Hindlimb muscle (tissue), 1 donor: ENCODE results near the gene DECR2. TPM values are rescaled to one million over a fixed set of nuclear protein-coding genes. Genes with fewer than 3 reads are reported as not detected.
"Not testable (repeated sequence)": the region's sequence is repeated elsewhere in the genome, so short reads cannot be mapped to it uniquely, and the experiment has no call there.

Experiments used
- DNase-seq: peaks from one replicate; pipeline ENCODE4 v3.0.0-alpha.2; 2013
- polyA plus RNA-seq: library from polyadenylated mRNA; unstranded; fragments of 120-200 nt; gene quantifications from one replicate; pipeline ENCODE4 v1.2.1, GENCODE V29; 2013; ENCODE audit not compliant: insufficient read length

Gene DECR2
- polyA plus RNA-seq, 1 donor, result 13.7 TPM

DNA sequence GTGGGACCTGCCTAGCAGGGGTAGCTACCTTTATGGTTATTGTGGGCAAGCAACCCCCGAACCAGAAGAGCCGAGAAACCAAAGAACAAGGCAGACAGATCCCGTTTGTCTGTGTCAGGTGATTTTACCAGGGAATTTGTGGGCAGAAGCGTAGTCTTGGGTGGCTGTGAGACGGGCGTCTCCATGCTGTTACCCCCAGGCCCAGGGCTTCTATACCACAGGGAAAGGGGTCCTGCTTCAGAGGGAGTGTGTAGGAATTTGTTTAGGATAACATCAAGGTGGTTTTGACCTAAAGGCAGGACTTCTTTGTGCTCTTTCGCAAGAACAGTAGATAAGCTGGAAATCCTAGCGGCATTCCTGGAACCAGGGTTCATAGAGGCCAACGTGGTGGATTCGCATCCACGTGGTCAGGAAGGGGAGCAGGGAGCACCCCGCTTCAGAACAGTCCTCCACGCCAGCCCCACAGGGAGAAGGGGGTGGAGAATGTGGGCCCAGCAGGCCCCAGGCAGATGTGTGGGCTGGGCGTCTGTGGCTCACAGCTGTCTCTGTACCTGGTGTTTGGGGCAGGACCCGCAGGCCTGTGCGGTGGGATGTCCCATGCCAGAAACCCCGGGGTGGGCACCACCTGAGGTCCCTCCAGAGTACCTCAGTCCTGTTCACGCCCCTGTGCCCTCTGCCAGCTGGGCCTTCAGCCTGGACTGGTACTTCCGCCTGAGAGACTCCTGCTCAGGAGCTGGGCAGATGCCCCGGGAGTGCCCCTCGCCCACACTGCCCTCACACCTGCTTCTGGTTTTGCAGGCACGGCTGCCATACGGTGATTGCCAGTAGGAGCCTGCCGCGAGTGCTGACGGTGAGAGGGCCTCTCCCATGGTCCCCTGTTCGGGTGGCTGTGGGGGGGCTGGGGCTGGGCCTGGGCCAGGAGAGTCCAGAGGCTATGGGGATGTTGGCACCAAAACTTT, 4.1 kb downstream of the DECR2 start:
- DNase-seq, result no peak

DNA sequence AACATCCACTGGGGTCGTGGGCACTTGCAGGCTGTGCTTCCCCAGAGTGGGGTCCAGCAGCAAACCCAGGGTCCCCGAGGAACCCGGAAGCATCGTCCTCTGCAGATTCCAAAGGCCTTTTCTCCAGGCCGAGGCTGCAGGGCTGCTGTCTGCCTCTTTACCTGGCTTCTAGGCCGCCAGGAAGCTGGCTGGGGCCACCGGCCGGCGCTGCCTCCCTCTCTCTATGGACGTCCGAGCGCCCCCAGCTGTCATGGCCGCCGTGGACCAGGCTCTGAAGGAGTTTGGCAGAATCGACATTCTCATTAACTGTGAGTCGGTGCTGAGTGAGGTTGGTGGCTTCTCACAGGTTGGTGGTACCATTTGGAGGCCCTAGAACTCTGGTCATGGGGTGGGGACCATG, 5.6 kb downstream of the DECR2 start:
- DNase-seq, result no peak

DNA sequence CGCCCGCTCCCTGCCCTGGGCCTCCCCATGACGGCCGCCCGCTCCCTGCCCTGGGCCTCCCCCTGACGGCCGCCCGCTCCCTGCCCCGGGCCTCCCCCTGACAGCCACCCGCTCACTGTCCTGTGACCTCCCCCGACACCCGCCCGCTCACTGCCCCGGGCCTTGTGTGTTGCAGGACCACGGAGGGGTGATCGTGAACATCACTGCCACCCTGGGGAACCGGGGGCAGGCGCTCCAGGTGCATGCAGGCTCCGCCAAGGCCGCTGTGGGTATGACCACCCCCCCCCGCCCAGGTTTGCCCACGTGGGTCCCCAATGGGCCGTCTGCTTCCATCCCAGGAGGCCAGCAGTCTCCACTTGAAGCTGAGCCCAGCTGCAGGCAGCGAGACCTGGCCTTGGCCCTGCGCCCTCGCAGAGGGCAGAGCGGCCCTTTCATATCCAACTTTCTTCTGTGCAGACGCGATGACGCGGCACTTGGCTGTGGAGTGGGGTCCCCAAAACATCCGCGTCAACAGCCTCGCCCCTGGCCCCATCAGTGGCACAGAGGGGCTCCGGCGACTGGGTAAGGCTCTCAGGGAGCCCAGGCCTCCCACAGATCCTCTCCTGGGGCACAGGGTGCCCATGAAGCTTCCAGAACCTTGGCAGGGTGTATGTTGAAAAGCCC, 9.0 kb downstream of the DECR2 start:
- DNase-seq, result no peak

DNA sequence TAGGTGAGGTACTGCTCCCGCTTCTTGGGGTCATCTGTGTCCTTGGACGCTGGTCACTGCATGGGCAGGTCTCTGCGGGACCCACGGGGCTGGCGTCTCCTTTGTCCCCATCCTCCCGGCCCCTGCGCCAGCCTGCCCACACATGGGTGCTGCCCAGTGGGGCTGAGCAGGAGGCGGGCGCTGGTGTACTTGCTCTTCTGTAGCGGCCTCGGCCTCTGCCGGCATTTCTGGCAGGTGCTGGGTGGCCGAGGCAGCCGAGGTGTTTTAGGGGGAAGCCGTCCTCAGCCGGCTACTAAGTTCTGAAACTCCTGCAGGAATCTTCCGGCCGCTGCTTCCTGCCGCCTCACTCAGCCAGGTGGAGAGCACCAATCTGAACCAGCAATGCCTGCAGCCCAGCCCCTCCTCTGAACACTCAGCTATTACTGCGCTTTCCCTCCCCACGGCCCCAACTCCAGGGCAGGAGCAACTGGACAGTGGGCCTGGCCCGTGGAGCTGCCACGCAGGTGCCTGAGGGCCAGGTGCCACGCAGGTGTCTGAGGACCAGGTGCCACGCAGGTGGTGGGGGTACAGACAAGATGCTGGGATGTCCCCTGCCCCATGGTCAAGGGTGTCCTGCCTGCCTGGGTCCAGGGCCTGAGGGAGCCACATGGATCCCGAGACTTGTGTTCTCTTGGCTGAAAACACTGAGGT, 10.0 kb downstream of the DECR2 start:
- DNase-seq, result no peak

DNA sequence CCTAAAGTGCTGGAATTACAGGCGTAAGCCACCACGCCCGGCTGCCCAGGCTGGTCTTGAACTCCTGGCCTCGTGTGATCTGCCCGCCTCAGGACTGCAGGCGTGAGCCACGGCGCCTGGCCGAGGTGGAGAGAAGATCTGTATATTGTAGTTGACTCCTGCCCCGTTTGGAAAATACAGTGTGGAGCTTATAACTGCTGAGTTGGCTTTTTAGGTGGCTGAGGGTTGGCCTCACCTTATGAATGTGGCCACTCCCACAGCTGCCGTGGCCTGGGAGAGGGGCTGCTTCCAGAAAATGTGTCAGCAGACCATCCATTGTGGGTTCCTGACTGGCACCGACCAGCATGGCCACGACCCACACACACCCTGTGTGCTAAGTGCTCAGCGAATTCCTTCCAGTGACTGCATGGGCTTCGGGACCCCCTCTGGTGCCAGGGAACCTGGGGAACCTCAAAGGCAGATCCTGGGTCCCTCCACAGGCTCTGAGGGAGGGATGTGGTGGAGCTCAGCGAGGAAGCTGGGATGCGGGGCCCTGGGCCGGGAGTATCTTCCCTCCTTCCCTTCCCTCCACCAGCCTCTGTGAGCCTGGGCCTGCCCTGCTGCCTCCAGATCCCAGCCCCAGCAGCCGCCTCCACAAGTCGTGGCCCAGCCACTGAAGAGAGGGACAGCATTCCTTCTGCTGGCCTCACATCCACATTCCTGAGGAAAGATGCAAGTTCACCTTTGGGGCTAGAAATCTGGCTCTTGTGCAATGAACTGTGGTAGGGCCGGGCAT, 12.9 kb downstream of the DECR2 start:
- no peak for DNase-seq

DNA sequence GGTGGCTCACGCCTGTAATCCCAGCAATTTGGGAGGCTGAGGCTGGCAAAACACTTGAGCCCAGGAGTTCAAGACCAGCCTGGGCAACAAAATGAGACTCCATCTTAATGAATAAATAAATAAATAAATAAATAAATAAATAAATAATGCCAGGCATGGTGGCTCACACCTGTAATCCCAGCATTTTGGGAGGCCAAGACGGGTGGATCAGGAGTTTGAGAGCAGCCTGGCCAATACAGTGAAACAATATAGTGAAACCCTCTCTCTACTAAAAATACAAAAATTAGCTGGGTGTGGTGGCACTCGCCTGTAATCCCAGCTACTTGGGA, 13.4 kb downstream of the DECR2 start:
- DNase-seq, result not testable (repeated sequence)

DNA sequence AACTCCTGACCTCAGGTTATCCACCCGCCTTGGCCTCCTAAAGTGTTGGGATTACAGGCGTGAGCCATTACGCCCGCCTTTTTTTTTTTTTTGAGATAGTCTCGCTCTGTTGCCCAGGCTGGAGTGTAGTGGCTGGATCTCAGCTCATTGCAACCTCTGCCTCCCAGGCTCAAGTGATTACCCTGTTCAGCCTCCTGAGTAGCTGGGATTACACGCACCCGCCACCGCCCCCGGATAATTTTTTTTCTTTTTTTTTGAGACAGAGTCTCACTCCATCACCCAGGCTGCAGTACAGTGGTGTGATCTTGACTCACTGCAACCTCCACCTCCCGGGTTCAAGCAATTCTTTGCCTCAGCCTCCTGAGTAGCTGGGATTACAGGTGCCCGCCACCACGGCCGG, 20.5 kb downstream of the DECR2 start:
- DNase-seq, result not testable (repeated sequence)

DNA sequence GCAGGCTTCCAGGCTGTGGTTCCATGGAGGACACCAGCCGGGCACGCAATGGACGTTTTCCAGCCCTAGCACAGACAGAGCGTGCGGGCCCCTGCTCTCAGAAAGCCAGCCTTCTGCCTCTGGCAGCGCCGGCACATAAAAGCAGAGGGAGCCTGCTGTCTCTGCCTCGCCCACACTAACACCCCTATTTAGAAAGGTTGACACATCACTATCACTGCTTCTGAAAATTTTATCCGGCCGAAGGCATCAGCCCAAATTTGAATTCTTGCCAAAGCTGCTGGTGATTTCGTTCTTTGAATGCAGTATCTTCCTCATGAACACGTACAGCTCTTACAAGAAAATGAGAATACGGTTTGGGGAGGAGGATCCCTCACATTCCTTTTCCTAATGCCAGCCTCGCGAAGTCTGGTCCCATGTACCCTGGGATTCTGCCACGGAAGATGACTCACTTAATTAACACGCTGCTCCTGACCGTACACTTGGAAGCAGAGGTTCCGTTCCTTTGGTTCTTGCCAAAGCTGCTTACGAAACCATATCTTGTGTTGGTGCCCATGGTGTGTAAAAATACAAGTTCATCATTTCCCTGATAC, 22.4 kb downstream of the DECR2 start:
- DNase-seq, result no peak

DNA sequence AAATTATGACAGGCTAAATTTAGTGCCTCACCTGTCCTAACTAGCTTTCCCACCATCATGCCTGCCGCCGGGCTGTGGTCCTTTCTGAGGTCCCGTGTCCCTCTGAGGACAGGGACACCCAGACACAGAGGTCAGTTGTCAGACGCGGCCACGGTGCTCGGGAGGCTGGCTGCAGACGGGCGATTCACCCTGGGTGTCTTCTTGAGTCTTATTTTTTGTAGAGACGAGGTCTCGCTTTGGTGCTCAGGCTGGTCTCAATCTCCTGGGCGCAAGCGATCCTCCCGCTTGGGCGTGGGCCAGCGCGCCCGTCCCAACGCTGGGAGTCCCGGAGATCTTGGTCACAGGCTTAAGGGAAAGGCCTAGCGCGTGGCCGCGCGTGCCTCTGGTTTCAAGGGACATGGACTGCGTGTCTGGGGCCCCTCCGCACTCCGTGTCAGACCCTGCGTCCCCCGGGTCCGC, 23.0 kb downstream of the DECR2 start:
- DNase-seq, result no peak

DNA sequence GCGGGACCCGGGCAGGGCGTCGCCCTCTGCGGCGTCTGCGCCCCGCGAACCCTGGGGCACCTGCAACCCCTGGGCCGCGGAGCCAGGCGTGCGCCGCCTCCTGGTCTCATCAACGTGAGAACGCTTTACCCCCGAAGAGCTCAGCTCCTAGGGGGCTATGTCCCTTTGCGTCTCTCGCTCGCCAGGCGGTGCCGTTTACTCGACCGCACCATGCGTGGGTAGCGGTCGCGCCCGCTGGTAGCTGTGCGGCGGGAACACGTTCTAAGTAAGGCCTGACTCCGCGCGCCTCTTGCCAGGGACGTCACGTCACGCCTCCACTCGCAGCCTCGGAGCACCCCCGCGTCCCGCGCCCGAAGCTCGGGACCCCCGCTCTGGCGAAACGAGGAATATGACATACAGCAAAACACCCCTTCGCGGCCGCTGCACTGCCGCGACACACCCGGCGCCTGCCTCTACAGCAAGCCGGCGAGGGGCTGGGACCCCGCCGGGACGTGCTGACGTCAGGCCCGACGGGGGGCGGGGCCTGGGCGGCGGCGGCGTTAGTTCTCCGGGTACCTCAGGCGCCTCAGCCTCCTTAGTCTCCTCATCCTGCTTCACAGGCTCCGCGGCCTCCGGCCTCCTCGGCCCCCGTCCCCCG, 23.5 kb downstream of the DECR2 start, which contains the start of gene RAB11FIP3:
Gene RAB11FIP3, plus strand, starts transcription at position 568 of the 637 bp plus-strand sequence. CDS start 358 bp downstream, outside the sequence.
- peak; percentile 84 for DNase-seq

DNA sequence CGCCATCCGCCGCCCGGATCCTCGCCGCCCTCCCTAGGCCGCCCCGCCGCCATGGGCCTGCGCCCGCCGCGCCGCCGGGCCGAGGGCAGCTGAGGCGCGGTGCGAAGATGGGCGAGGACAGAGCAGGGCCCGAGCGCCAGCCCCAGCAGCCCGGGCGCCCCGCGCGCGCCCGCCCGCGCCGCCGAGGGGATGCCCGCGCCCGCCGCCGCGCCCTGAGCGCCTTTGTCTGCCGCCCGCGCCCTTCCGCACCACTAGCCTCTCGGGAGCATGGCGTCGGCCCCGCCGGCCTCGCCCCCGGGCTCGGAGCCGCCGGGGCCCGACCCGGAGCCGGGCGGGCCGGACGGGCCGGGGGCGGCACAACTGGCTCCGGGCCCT, 24.0 kb downstream of the DECR2 start:
- DNase-seq, result no peak

DNA sequence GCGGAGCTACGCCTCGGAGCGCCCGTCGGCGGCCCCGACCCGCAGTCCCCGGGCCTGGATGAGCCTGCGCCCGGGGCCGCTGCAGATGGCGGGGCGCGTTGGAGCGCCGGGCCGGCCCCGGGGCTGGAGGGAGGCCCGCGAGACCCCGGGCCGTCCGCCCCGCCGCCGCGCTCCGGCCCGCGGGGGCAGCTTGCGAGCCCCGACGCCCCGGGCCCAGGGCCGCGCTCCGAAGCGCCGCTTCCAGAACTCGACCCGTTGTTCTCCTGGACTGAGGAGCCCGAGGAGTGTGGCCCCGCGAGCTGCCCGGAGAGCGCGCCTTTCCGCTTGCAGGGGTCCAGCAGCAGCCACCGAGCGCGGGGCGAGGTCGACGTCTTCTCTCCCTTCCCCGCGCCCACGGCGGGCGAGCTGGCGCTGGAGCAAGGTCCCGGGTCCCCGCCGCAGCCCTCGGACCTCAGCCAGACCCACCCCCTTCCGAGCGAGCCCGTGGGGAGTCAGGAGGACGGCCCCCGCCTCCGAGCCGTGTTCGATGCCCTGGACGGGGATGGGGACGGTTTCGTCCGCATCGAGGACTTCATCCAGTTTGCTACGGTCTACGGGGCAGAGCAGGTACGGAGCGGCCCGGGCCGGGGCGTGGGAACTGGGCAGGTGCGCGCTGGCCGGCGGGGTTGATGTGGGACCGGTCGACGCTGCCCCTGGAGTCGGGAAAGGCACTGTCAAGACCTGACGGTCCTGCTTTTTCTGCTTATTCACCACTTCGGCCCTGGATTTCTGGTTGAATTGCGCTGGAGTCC, 24.6 kb downstream of the DECR2 start:
- DNase-seq, result no peak

DNA sequence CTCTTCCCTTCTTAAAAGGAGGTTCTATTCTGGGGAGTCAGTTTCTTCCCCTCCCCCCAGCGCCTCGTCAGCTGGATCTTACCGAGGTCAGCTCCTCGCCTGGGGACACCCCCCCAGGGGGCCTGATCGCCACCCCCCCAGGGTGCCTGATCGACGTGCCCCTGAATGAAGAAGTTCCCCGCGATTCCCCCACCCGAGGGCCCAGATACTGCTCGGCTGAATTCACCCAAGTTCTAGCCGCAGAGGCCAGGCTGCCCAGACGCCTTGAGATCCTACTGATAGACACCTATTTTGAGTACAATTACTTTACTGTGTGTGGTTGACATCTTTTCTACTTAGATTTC, 25.2 kb downstream of the DECR2 start:
- no peak for DNase-seq

DNA sequence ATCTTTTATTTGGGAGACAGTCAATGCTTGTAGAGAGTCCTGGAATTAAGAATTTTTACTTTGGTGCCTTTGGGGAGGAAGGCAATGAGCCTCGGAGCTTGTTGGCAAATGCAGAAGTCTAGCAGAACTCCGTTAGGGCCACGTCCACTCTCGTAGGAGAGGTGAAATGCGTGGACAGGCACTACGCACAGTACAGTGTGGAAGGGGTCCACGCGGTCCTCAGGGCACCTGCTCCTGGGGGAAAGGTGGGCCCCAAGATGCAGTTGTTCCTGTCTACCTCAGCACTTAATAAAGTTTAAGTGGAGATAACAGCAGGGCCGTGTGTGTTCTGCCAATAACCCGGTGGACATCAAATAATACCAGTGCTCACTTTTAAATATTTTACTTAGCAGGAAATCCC, 25.6 kb downstream of the DECR2 start:
- no peak for DNase-seq

DNA sequence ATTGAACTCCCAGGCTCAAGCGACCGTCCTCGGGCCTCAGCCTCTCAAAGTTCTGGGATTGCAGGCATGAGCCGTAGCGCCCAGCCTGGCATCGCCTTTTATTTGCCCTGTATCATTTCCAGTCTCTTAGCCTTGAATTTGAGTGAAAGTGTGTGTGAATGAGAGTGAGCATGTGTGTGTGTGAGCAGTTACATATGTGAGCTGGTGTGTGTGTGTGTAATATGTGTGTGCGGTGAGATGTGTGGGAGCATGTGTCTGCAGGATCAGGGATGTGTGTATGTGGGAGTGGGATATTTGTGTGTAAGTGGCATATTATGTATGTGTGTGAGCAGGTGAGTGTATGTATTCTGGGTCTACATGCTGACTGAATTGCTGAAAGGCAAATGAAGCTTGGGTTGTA, 29.2 kb downstream of the DECR2 start:
- DNase-seq, result no peak

DNA sequence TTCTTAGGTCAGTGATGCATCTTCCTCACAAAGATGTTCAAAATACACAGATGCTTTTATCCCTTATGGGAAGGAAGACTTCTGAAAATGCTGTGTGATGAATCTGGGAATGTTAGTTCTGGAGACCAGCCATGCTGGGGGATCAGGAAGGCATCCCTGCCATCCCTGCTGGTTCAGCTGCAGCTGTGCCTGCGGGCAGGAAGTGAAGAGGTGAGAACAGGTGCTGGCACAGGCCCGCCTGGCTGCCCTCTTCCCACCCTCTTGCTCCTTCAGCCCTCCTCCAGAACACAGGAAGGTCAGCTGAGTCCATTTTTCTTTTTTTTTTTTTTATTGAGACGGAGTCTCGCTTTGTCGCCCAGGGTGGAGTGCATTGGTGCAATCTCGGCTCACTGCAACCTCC, 38.9 kb downstream of the DECR2 start:
- DNase-seq, result no peak

DNA sequence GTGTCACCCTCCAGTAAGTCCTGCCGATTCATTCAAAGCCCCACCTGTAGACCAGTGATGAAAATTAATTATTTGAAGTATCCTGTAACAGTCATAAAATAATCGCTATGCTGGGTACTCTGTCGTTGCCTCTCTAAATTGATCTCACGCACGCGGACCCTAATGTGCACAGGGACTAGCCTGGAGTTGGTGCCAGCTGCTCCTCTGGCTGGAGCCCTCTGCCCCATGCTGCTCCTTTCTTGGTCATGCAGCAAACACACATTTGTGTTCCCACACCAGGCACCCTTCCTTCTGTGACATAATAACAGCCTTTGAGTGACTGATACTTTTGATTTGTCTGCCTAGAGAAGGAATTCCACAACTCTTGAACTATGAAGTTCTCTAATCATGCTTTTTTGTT, 39.8 kb downstream of the DECR2 start:
- DNase-seq, result no peak

DNA sequence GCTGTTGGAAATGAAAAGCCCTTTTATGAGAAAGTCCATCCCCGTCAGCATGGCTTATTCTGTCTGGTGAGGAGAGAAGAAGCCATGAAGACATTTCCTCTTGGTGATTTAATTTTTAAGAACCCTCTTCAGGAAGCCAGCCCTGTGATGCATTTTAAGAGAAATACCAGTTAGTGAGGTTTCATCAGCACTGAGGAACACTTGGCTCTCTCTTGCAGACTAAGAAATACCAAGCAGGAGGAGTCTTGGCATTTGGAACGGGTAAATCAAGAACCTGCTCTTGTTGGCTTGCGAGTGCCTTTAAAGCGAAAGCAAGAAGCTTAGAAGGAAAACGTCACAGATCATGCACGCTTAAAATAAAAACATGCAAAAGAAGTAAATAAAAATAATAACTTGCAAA, 41.3 kb downstream of the DECR2 start:
- no peak for DNase-seq

DNA sequence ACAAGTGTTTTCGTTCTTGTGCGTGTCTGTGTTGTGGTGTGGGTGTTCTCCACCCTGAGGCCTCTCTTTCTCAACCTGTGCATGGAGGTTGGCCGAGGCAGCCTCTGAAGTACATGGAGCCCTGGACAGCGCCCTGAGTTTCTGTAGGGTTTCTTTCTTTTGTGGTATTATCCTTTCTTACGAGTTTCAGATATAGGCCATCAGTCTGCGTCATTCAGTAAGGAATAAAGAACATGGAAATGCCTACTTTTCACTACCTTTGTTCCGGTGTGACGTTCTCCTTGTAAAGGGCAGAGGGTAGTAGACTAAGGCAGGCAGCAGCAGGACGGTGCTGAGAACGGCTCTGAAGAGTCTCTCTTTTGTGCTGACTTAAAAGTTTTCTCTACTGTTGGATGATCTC, 42.3 kb downstream of the DECR2 start:
- DNase-seq, result no peak

DNA sequence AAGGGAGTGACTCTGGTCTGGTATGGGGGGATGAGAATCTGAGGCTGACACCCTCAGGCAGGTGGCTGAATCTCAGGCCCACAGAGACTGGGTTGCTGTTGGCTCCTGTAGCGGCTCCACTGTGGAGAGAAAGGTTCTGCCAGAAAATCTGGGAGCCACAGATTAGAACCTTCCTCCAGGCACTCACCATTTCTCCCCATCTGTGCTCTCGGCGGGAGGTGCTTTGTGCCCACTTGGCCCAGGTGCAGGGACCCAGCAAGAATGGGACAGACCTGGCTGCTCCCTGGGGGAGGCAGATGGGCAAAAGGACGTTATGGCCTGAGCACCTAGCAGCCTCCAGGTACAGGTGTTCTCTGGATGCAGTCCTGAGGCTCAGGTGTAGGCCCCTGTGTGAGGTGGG, 43.9 kb downstream of the DECR2 start:
- no peak for DNase-seq

DNA sequence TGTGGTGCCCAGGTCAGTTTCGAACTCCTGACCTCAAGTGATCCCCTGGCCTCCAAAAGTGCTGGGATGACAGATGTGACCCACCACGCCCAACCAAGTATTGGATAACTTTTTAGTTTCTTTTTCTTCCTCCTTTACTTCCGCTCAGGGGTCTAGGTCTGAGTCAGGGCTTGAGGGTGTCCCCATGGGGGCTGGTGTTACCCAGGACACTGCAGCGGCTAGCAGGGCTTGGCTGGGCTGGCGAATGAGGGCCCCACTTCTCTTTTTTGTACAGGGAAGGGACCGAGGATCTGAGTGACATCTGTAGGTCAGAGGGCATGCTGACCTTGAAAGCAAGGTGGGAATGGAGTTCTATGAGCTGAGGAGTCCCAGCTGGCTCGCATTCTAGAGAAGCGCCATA, 48.7 kb downstream of the DECR2 start:
- no peak for DNase-seq
